HEK293 (cell line): ENCODE data around the gene TEAD1.

Experiments
- MEIS1 ChIP-seq: sonication (generic); formaldehyde crosslinking; IDR thresholded peaks from 2 replicates; pipeline ENCODE4 v1.8.1; 2022; ENCODE audit warnings: missing genetic modification reagents, mild to moderate bottlenecking, borderline replicate concordance
- OSR2 ChIP-seq: fragments of 450-650 bp; formaldehyde crosslinking; IDR thresholded peaks from 2 replicates; pipeline ENCODE4 v1.5.1; 2016; ENCODE audit warnings: missing biosample characterization, missing genetic modification characterization
- SALL2 ChIP-seq: fragments of 450-650 bp; formaldehyde crosslinking; IDR thresholded peaks from 2 replicates; pipeline ENCODE4 v1.5.0; 2017; ENCODE audit warnings: missing biosample characterization, mild to moderate bottlenecking, missing genetic modification characterization, borderline replicate concordance
- SP7 ChIP-seq: fragments of 450-650 bp; formaldehyde crosslinking; IDR thresholded peaks from 2 replicates; pipeline ENCODE4 v1.5.1; 2016; ENCODE audit warnings: missing biosample characterization, missing genetic modification characterization
- TRIM28 ChIP-seq: IDR thresholded peaks from 2 replicates; pipeline ENCODE4 v1.6.1; 2011; ENCODE audit warnings: low read length, control low read depth, borderline replicate concordance
- ZBTB44 ChIP-seq: fragments of 450-650 bp; IDR thresholded peaks from 2 replicates; pipeline ENCODE4 v1.5.1; 2018; ENCODE audit warnings: missing biosample characterization, mild to moderate bottlenecking, missing genetic modification characterization
- ZNF10 ChIP-seq: fragments of 450-650 bp; formaldehyde crosslinking; IDR thresholded peaks from 2 replicates; pipeline ENCODE4 v1.5.1; 2017; ENCODE audit warnings: missing biosample characterization, missing genetic modification characterization
- ZNF132 ChIP-seq: fragments of 450-650 bp; formaldehyde crosslinking; IDR thresholded peaks from 2 replicates; pipeline ENCODE4 v1.5.1; 2017; ENCODE audit warnings: missing biosample characterization, missing genetic modification characterization, borderline replicate concordance
- ZNF138 ChIP-seq: fragments of 450-650 bp; formaldehyde crosslinking; IDR thresholded peaks from 2 replicates; pipeline ENCODE4 v1.5.1; 2016; ENCODE audit warnings: missing biosample characterization, missing genetic modification characterization, borderline replicate concordance
- ZNF148 ChIP-seq: fragments of 450-650 bp; formaldehyde crosslinking; IDR thresholded peaks from 2 replicates; pipeline ENCODE4 v1.5.0; 2017; ENCODE audit warnings: missing biosample characterization, missing genetic modification characterization, borderline replicate concordance
- ZNF184 ChIP-seq: fragments of 450-650 bp; IDR thresholded peaks from 2 replicates; pipeline ENCODE4 v1.5.1; 2018; ENCODE audit warnings: missing biosample characterization, mild to moderate bottlenecking, missing genetic modification characterization
- ZNF214 ChIP-seq: fragments of 450-650 bp; formaldehyde crosslinking; IDR thresholded peaks from 2 replicates; pipeline ENCODE4 v1.5.1; 2017; ENCODE audit warnings: missing biosample characterization, mild to moderate bottlenecking, missing genetic modification characterization, borderline replicate concordance
- ZNF280C ChIP-seq: fragments of 450-650 bp; formaldehyde crosslinking; IDR thresholded peaks from 2 replicates; pipeline ENCODE4 v1.5.1; 2016; ENCODE audit warnings: missing biosample characterization, missing genetic modification characterization
- ZNF350 ChIP-seq: fragments of 450-650 bp; formaldehyde crosslinking; IDR thresholded peaks from 2 replicates; pipeline ENCODE4 v1.5.0; 2017; ENCODE audit warnings: missing biosample characterization, mild to moderate bottlenecking, missing genetic modification characterization
- ZNF366 ChIP-seq: fragments of 450-650 bp; formaldehyde crosslinking; conservative IDR thresholded peaks from 2 replicates; pipeline ENCODE4 v1.5.1; 2016; ENCODE audit warnings: missing biosample characterization, missing genetic modification characterization
- ZNF416 ChIP-seq: fragments of 450-650 bp; formaldehyde crosslinking; IDR thresholded peaks from 2 replicates; pipeline ENCODE4 v1.5.1; 2016; ENCODE audit warnings: missing biosample characterization, missing genetic modification characterization
- ZNF48 ChIP-seq: fragments of 450-650 bp; formaldehyde crosslinking; IDR thresholded peaks from 2 replicates; pipeline ENCODE4 v1.5.1; 2016; ENCODE audit warnings: missing biosample characterization, missing genetic modification characterization
- ZNF518A ChIP-seq: fragments of 450-650 bp; formaldehyde crosslinking; conservative IDR thresholded peaks from 2 replicates; pipeline ENCODE4 v1.5.1; 2016; ENCODE audit warnings: low read depth, missing biosample characterization, missing genetic modification characterization
- ZNF596 ChIP-seq: fragments of 450-650 bp; IDR thresholded peaks from 2 replicates; pipeline ENCODE4 v1.5.0; 2018; ENCODE audit warnings: missing biosample characterization, mild to moderate bottlenecking, missing genetic modification characterization, moderate library complexity
- ZNF600 ChIP-seq: fragments of 450-650 bp; formaldehyde crosslinking; IDR thresholded peaks from 2 replicates; pipeline ENCODE4 v1.5.1; 2016; ENCODE audit warnings: missing biosample characterization, missing genetic modification characterization
- ZNF629 ChIP-seq: fragments of 450-650 bp; formaldehyde crosslinking; IDR thresholded peaks from 2 replicates; pipeline ENCODE4 v1.5.1; 2017; ENCODE audit warnings: missing biosample characterization, missing genetic modification characterization
- ZNF658 ChIP-seq: fragments of 450-650 bp; formaldehyde crosslinking; IDR thresholded peaks from 2 replicates; pipeline ENCODE4; 2016; ENCODE audit warnings: missing biosample characterization, missing genetic modification characterization
- ZNF664 ChIP-seq: fragments of 450-650 bp; formaldehyde crosslinking; IDR thresholded peaks from 2 replicates; pipeline ENCODE4 v1.5.1; 2016; ENCODE audit warnings: missing biosample characterization, missing genetic modification characterization
- ZNF670 ChIP-seq: fragments of 450-650 bp; formaldehyde crosslinking; IDR thresholded peaks from 2 replicates; pipeline ENCODE4 v1.5.1; 2016; ENCODE audit warnings: missing biosample characterization, missing genetic modification characterization, low read depth
- ZNF785 ChIP-seq: fragments of 450-650 bp; formaldehyde crosslinking; IDR thresholded peaks from 2 replicates; pipeline ENCODE4 v1.5.1; 2016; ENCODE audit warnings: missing biosample characterization, missing genetic modification characterization
- ZNF792 ChIP-seq: fragments of 450-650 bp; formaldehyde crosslinking; IDR thresholded peaks from 2 replicates; pipeline ENCODE4 v1.5.1; 2016; ENCODE audit warnings: missing biosample characterization, missing genetic modification characterization
- ZSCAN23 ChIP-seq: fragments of 450-650 bp; formaldehyde crosslinking; IDR thresholded peaks from 2 replicates; pipeline ENCODE4 v1.5.1; 2016; ENCODE audit warnings: missing biosample characterization, missing genetic modification characterization

Gene TEAD1

DNA sequence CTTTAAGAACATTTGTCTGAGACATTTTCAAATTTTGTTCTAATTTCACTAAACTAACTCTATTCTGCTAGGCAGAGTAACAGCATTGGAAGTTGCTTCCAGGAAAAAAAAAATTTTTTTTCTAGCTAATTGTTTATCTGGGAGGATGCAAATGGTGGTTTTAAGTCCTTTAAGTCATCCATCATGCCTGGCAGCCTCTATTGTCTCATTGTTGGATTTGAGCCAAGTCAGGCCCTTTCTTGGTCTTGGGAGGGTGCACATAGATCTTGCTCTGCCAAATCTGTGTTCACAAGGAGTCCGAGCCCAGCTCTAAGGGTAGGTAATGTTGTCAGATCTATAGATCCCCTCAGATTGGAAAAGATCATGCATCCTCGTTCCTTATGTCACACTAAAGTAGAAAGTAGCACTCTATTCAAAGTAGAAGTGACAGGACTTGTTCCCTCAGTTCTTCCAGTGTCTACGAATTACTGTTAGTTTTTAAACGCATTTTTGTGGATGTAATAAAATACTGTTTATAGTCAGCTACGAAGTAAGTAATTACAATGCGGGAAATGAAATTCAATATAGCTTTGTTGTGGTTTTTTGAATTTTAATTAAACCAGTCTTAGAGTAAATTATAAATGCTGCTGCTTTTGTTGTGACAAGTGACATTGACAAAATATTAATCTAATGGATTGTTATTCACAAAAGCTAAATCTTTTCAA is 168.9 kb downstream of the TEAD1 start (continued):
- TF ChIP-seq ZNF148 (tag by site-specific recombination) (no peak), ZNF596 (tag by site-specific recombination) (0 out of 2 replicates have a peak, but pooled peaks have one; percentile 15), ZNF184 (tag by site-specific recombination) (peak; percentile 23; the same call in 1 of the 2 replicates), ZNF518A (no peak), ZNF48 (no peak), ZNF416 (tag by site-specific recombination) (no peak), ZNF214 (no peak), ZNF366 (peak; percentile 89), ZNF350 (tag by site-specific recombination) (no peak), TRIM28 (peak; percentile 40; the same call in 1 of the 2 replicates), ZNF280C (no peak), ZNF785 (no peak), ZNF10 (tag by site-specific recombination) (no peak), ZNF132 (tag by site-specific recombination) (no peak), SALL2 (tag by site-specific recombination) (no peak), ZSCAN23 (tag by site-specific recombination) (no peak), ZNF670 (no peak), ZNF664 (tag by site-specific recombination) (peak; percentile 5; the same call in 1 of the 2 replicates), SP7 (tag by site-specific recombination) (peak; percentile 93), ZNF138 (tag by site-specific recombination) (no peak), OSR2 (tag by site-specific recombination) (peak; percentile 35; the same call in 1 of the 2 replicates), ZNF658 (no peak), ZNF792 (tag by site-specific recombination) (no peak), ZNF629 (tag by site-specific recombination) (0 out of 2 replicates have a peak, but pooled peaks have one; percentile 28), MEIS1 (peak; percentile 95), ZBTB44 (tag by site-specific recombination) (peak; percentile 67), ZNF600 (tag by site-specific recombination) (peak; percentile 90)
